ENCODE results near the gene MAPK6. TPM values are rescaled to one million over a fixed set of nuclear protein-coding genes. Genes with fewer than 3 reads are reported as not detected.

The MAPK6 gene
- total and polyA plus RNA-seq, 9 of the 15 experiments (the other 6 are each of a cell fraction or from before 2014, with no cell fraction given): 28.5 to 97.1 (median 74.0) TPM

DNA sequence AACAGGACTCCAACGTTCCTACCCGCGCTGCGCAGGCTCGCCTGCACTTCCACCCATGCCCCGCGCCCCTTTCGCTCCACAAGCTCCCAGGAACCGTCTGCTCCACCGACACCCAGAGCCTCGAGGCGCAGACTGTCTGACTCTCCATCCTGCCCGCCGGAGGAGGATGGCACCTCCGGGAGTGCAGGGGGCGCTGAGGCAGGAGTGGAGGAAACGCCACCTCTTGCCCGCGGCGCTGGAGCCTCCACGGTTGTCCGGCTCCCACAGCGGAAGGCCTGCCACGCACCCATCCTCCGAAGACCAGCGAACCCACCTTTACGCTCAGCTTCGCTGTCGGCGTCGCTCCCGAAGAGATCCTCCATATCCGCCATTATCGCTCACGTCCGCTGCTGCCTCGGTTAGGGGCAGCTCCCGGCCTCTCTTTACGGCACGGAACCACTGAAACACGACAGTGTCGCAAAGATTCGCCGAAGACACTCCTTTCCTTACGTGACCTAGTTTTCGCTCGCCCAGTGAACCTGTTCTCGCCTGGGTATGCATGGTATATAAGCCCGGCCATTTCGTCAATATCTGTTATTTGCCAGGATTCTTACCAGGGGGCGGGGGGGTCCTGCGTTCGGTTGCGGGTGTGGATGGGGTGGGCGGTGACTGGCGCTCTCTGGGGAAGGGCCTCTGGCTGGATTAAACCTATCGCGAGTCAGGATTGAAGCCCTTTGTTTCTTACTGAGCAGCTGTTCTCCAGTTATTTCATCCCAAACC is 47.5 kb upstream of the MAPK6 start, which contains the start of gene LEO1 (continued):
- TF ChIP-seq, protein P1, sequence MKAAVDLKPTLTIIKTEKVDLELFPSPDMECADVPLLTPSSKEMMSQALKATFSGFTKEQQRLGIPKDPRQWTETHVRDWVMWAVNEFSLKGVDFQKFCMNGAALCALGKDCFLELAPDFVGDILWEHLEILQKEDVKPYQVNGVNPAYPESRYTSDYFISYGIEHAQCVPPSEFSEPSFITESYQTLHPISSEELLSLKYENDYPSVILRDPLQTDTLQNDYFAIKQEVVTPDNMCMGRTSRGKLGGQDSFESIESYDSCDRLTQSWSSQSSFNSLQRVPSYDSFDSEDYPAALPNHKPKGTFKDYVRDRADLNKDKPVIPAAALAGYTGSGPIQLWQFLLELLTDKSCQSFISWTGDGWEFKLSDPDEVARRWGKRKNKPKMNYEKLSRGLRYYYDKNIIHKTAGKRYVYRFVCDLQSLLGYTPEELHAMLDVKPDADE (conservative IDR thresholded peaks at IDR 0.05; ENCODE audit: control insufficient read depth, low read depth, low read length): 0 out of 2 replicates have a peak, but pooled peaks have one; percentile 42
- TF ChIP-seq MAZ (CRISPR knock-in tag; conservative IDR thresholded peaks at IDR 0.05 in 1 of 2, IDR thresholded peaks at IDR 0.05 in 1 of 2) (peak; percentile 82 to 85), MNT (conservative IDR thresholded peaks at IDR 0.05) (peak; percentile 58 to 80), SIX5 (IDR thresholded peaks at IDR 0.05; ENCODE audit: borderline replicate concordance in 1 of 2, insufficient read depth in 1 of 2, low read depth in 1 of 2, low read length in 2 of 2) (0 out of 4 replicates have a peak, but pooled peaks of 1 of the 2 experiments have one; percentile 8), MYC (IDR thresholded peaks at IDR 0.05; ENCODE audit: low read depth, low read length) (peak; percentile 73), MYC (CRISPR knock-in tag; IDR thresholded peaks at IDR 0.05; ENCODE audit: borderline replicate concordance, low read depth) (no peak), FOXJ2 (tag; IDR thresholded peaks at IDR 0.05) (peak; percentile 63; the same call in 1 of the 2 replicates), AFF1 (IDR thresholded peaks at IDR 0.05; ENCODE audit: low read depth in 1 of 2, partially characterized antibody in 2 of 2) (peak; percentile 36 to 54), SNIP1 (IDR thresholded peaks at IDR 0.05; ENCODE audit: low read depth) (peak; percentile 65; the same call in 1 of the 2 replicates), NFIC (IDR thresholded peaks at IDR 0.05) (peak; percentile 39; the same call in 1 of the 2 replicates), NBN (IDR thresholded peaks at IDR 0.05; ENCODE audit: low read depth) (peak; percentile 75; the same call in 1 of the 2 replicates)
- TF ChIP-seq, protein P2, sequence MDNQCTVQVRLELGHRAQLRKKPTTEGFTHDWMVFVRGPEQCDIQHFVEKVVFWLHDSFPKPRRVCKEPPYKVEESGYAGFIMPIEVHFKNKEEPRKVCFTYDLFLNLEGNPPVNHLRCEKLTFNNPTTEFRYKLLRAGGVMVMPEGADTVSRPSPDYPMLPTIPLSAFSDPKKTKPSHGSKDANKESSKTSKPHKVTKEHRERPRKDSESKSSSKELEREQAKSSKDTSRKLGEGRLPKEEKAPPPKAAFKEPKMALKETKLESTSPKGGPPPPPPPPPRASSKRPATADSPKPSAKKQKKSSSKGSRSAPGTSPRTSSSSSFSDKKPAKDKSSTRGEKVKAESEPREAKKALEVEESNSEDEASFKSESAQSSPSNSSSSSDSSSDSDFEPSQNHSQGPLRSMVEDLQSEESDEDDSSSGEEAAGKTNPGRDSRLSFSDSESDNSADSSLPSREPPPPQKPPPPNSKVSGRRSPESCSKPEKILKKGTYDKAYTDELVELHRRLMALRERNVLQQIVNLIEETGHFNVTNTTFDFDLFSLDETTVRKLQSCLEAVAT (IDR thresholded peaks at IDR 0.05): peak; percentile 9 to 43; a peak in 1 of 4 replicates
- TF ChIP-seq, protein P3, sequence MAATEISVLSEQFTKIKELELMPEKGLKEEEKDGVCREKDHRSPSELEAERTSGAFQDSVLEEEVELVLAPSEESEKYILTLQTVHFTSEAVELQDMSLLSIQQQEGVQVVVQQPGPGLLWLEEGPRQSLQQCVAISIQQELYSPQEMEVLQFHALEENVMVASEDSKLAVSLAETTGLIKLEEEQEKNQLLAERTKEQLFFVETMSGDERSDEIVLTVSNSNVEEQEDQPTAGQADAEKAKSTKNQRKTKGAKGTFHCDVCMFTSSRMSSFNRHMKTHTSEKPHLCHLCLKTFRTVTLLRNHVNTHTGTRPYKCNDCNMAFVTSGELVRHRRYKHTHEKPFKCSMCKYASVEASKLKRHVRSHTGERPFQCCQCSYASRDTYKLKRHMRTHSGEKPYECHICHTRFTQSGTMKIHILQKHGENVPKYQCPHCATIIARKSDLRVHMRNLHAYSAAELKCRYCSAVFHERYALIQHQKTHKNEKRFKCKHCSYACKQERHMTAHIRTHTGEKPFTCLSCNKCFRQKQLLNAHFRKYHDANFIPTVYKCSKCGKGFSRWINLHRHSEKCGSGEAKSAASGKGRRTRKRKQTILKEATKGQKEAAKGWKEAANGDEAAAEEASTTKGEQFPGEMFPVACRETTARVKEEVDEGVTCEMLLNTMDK (IDR thresholded peaks at IDR 0.05; ENCODE audit: borderline replicate concordance, insufficient read depth, low read depth, low read length, poor library complexity, severe bottlenecking): peak; percentile 97

All from K562 (cell line).